ENCODE data around the gene SPATA7.

Gene SPATA7

DNA sequence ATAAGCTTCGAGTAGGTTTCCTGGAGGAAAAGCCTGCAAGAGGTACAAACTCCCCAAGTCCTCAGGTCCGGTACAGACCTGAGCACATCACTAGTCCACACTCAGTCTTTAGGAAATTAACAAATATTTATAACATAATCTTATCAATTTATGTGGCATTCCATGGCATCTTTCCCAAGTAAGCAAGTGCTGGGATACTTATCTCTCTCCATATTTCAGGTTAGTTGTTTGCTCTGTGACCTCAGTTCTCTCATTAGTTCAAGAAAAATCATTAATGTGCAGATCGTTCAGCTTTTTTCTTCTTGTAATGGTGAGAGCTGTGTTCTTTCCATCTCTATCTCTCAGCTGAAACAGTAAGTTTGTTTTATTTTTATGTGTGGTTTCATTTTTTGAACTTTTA, 34.7 kb downstream of the SPATA7 start:
- no peak for DNase-seq (ENCODE audit: low read depth in 2 of 2)

- DNase-seq (ENCODE audit: low read depth in 2 of 2), result no peak
Measured at GRCh38 chr14:88421286-88421685, 35.8 kb downstream of the SPATA7 start.

- DNase-seq (ENCODE audit: low read depth in 2 of 2), result no peak
Measured at GRCh38 chr14:88422047-88422446, 36.6 kb downstream of the SPATA7 start.

DNA sequence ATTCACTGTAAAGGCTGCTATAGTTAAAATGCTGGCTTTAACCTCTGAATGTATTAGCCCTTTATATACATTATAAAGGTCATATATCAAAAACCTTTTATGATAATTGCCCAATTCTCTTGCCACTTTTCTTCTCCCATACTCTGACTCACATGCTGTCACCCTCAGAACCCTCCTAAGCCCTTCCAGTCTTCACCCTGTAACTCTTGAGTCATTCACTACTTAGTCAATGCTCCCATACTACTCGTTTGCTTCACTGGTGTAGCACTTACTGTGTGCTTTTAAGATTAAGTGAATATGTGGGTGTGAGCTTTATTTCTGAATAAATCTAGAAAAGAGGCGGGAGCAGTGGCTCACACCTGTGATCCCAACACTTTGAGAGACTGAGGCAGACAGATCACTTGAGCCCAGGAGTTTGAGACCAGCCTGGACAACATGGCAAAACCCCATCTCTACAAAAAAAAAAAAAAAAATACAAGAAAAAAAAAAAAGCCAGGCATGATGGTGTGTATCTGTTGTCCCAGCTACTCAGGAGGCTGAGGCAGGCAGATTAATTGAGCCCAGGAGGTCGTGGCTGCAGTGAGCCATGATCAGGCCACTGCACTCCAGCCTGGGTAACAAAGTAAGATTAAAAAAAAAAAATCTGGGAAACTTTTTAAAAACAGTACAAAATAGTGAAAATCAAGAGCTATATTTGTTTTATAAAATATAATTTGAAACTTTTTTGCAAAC, 37.6 kb downstream of the SPATA7 start:
- DNase-seq (ENCODE audit: low read depth in 2 of 2), result no peak

GRCh38 chr14:88424573-88424972, 39.1 kb downstream of the SPATA7 start:
- DNase-seq (ENCODE audit: low read depth in 2 of 2), result no peak

GRCh38 chr14:88426271-88426670, 40.8 kb downstream of the SPATA7 start:
- DNase-seq (ENCODE audit: low read depth in 2 of 2), result no peak

GRCh38 chr14:88430976-88431375, 45.5 kb downstream of the SPATA7 start:
- DNase-seq (ENCODE audit: low read depth in 2 of 2), result no peak

DNA sequence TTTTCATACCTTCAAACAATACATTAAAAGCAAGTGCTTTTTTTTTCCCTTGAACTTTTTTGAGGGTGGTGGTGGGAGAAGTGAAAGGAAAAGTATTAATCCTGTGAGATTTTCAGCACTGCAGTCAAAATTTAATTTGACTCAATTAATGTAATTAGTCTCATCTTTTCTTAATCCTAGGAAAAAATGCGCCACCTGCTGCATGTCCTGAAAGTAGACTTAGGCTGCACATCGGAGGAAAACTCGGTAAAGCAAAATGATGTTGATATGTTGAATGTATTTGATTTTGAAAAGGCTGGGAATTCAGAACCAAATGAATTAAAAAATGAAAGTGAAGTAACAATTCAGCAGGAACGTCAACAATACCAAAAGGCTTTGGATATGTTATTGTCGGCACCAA, 52.2 kb downstream of the SPATA7 start:
- DNase-seq (ENCODE audit: low read depth in 2 of 2), result no peak

- no peak for DNase-seq (ENCODE audit: low read depth in 2 of 2)
Measured at GRCh38 chr14:88439088-88439487, 53.6 kb downstream of the SPATA7 start.

DNA sequence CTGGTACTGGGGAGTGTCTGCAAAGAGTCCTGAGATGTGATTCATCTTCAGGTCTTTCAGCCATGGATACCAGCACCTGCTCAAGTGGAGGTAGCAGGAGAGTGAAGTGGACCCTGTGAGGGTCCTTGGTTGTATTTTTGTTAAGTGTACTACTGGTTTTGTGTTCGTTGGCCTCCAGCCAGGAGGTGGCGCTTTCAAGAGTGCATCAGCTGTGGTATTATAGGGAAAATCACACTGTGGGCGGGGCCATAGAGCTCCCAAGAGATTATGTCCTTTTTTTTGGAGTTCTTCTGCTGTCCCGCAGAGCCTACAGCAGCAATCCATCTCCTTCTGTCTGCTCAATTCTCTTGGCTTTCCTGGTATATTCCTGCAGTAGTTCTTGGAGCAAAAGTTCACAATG, 66.8 kb downstream of the SPATA7 start:
- no peak for DNase-seq (ENCODE audit: low read depth in 2 of 2)

DNA sequence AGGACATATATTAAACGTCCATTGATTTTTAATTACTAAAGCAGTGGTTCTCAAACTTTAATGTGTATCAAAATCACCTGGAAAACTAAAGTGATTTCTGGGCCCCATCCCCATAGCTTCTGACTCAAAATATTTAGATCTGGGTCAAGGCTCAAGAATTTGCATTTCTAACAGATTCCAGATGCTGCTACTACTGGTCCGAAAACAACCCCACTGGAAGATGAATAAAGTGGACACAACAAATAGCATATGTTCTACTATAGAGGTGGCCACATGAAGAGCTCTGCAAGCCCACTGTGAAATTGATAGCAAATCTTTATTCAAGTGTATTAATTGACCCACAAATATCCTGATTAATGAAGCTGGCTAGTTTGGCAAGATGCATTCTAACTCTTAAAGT, 69.4 kb downstream of the SPATA7 start:
- DNase-seq (ENCODE audit: low read depth in 2 of 2), result no peak

GRCh38 chr14:88463318-88463717, 77.9 kb downstream of the SPATA7 start:
- no peak for DNase-seq (ENCODE audit: low read depth in 2 of 2)

GRCh38 chr14:88468406-88468805, 82.9 kb downstream of the SPATA7 start:
- no peak for DNase-seq (ENCODE audit: low read depth in 2 of 2)

GRCh38 chr14:88470542-88471440, 85.3 kb downstream of the SPATA7 start:
- no peak for DNase-seq (ENCODE audit: low read depth in 2 of 2)

GRCh38 chr14:88473791-88474190, 88.3 kb downstream of the SPATA7 start:
- DNase-seq (ENCODE audit: low read depth in 2 of 2), result no peak

DNA sequence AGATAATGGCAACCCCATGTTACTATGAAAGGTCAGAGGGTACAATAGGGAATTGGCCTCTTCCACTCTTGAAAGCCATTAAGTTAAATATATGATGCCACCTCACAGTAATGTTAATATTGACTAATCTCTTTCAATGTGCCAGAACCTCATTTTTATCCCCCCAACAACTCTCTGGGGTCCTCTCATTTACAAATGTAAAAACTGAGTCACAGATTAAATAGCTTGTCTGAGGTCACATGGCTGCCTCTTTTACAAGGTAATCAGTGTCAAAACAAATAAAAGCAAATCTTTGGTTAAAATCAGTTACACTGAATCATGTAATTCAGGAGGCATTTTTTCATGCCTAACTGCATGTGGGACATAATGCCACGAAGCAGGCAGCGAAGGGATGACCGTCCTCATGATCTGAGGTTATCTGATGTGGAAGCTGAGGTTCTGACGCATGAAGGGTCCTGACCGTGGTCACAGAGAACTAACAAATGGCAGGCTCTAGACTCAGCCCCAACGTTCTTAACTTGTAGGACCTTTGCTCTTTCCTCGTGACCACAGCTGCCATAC, 90.8 kb downstream of the SPATA7 start:
- no peak for DNase-seq (ENCODE audit: low read depth in 2 of 2)

GRCh38 chr14:88476825-88477224, 91.4 kb downstream of the SPATA7 start:
- no peak for DNase-seq (ENCODE audit: low read depth in 2 of 2)

GRCh38 chr14:88477513-88478250, 92.2 kb downstream of the SPATA7 start:
- no peak for DNase-seq (ENCODE audit: low read depth in 2 of 2)

- no peak for DNase-seq (ENCODE audit: low read depth in 2 of 2)
Measured at GRCh38 chr14:88478931-88479330, 93.5 kb downstream of the SPATA7 start.

DNA sequence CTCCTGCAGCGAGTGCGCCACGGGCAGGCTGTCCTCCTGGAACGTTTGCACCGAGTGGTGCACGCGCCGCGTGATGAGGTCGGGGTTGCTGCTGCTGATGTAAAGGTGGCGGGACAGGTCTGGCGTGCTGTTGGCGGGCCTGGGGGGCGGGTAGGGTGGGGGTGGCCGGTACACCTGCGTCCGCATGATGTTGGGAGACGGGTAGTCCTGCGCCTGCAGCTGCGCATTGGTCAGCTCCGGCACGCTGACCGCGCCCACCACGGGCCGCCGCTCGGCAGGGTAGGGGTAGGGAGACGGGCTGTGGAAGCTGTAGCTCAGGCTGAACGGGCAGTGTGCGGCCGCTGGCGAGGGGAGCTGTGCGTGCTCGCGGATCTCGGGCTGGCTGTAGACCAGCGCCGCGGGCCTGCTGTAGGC, 94.1 kb downstream of the SPATA7 start:
- DNase-seq (ENCODE audit: low read depth in 2 of 2), result no peak

GRCh38 chr14:88481059-88481458, 95.6 kb downstream of the SPATA7 start:
- DNase-seq (ENCODE audit: low read depth in 2 of 2), result no peak

- DNase-seq (ENCODE audit: low read depth in 2 of 2), result no peak
Measured at GRCh38 chr14:88481794-88482193, 96.3 kb downstream of the SPATA7 start.

All from stimulated activated CD4-positive, alpha-beta T cell treated with anti-CD3 and anti-CD28 coated beads, Interleukin-1b, Interleukin-23, amount 100 ng/mL, for 4 hours (primary cell).